ENCODE data around the gene DSE.

Gene DSE

GRCh38 chr6:116351101-116351500 lies 19.6 kb upstream of the DSE start:
- no peak for DNase-seq (ENCODE audit: low read depth)
- no peak overlapping the region for H3K4me3 ChIP-seq (ENCODE audit: low read length)
- TF ChIP-seq CTCF (IDR thresholded peaks at IDR 0.05; ENCODE audit: insufficient read depth, low read depth, low read length, missing control alignments), result no peak

GRCh38 chr6:116352515-116353471 lies 18.0 kb upstream of the DSE start:
- DNase-seq (ENCODE audit: low read depth), result peak; percentile 61
- H3K4me3 ChIP-seq (ENCODE audit: low read length), result no peak overlapping the region
- TF ChIP-seq CTCF (IDR thresholded peaks at IDR 0.05; ENCODE audit: insufficient read depth, low read depth, low read length, missing control alignments), result no peak

- H3K4me3 ChIP-seq (ENCODE audit: low read length), result no peak overlapping the region
- DNase-seq (ENCODE audit: low read depth), result no peak
- no peak for TF ChIP-seq CTCF (IDR thresholded peaks at IDR 0.05; ENCODE audit: insufficient read depth, low read depth, low read length, missing control alignments)
These were observed 16.5 kb upstream of the DSE start for GRCh38 chr6:116354236-116354635.

DNA sequence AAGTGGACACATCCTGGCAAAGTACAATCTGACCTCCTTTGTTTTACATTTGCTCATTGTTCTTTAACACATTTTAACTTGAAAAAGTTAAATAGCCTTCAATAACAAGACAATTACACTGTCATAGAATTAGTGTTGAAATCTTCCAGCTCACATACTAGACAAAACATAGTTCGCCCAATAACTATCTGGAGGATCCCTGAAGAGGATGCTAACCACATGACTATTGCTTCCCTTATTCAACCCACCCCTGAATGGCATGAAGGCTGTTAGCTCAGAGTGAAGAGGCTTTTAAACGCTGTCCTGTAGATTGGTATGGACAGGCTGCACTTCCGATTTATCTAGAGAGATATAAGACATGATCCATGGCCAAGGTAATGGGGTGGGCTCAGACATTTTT lies 15.0 kb upstream of the DSE start:
- no peak overlapping the region for H3K4me3 ChIP-seq (ENCODE audit: low read length)
- TF ChIP-seq CTCF (IDR thresholded peaks at IDR 0.05; ENCODE audit: insufficient read depth, low read depth, low read length, missing control alignments), result no peak
- DNase-seq (ENCODE audit: low read depth), result no peak

- H3K4me3 ChIP-seq (ENCODE audit: low read length), result no peak overlapping the region
- no peak for TF ChIP-seq CTCF (IDR thresholded peaks at IDR 0.05; ENCODE audit: insufficient read depth, low read depth, low read length, missing control alignments)
- no peak for DNase-seq (ENCODE audit: low read depth)
These were observed 11.6 kb upstream of the DSE start for GRCh38 chr6:116359131-116359530.

GRCh38 chr6:116359835-116360234 lies 10.9 kb upstream of the DSE start:
- TF ChIP-seq CTCF (IDR thresholded peaks at IDR 0.05; ENCODE audit: insufficient read depth, low read depth, low read length, missing control alignments), result no peak
- H3K4me3 ChIP-seq (ENCODE audit: low read length), result no peak overlapping the region

DNA sequence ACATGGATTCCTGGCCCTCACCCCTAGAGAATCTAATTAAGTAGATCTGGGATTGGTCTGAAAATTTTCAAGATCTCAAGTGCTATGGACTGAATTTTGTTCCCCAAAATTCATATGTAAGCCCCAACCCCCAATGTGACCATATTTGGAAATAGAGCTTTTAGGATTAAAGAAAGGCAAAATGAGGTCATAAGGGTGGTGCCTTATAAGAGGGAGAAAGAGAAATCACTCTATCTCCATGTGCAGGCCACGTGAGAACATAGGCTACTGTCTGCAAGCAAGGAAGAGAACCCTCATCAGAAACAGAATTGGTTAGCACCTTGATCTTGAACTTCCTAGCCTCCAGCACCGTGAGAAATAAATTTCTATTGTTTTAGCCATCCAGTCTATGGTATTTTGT lies 8.5 kb upstream of the DSE start:
- H3K4me3 ChIP-seq (ENCODE audit: low read length), result no peak overlapping the region
- DNase-seq (ENCODE audit: low read depth), result no peak
- no peak for TF ChIP-seq CTCF (IDR thresholded peaks at IDR 0.05; ENCODE audit: insufficient read depth, low read depth, low read length, missing control alignments)

More at GRCh38 chr6:116359835-116360234, 10.9 kb upstream of the DSE start:
- no peak for DNase-seq (ENCODE audit: low read depth)
